Tibial artery (tissue), 4 donors: Measurements from ENCODE around the gene WWP2.

Experiments used
- DNase-seq, 2 donors: peaks; one replicate each; pipeline ENCODE4 v3.0.0-alpha.2; 2019
- H3K27ac ChIP-seq, 2 donors: fragments of 200-600 bp; sonication (generic) in 1 of 2; 1 replicate in 1 of 2; 2 replicates in 1 of 2; pipeline ENCODE4 v1.5.1; 2018 to 2019; ENCODE audit warnings: mild to moderate bottlenecking in 1 of 2
- H3K27me3 ChIP-seq, 2 donors: fragments of 200-600 bp; sonication (generic) in 1 of 2; one replicate each; pipeline versions ENCODE4 v1.5.1 to v1.6.0; 2016 to 2019
- H3K36me3 ChIP-seq, 3 donors: fragments of 200-600 bp; sonication (generic) in 2 of 3; one replicate each; pipeline ENCODE4 v1.5.1; 2016 to 2019; ENCODE audit warnings: mild to moderate bottlenecking in 2 of 3
- H3K4me1 ChIP-seq, 4 donors: fragments of 200-600 bp; sonication (generic) in 2 of 4; 1 replicate in 3 of 4; 2 replicates in 1 of 4; pipeline ENCODE4 v1.5.1; 2016 to 2019
- H3K4me3 ChIP-seq, 2 donors: fragments of 200-600 bp; sonication (generic) in 1 of 2; 1 replicate in 1 of 2; 2 replicates in 1 of 2; pipeline ENCODE4 v1.5.1; 2018 to 2019; ENCODE audit warnings: mild to moderate bottlenecking in 2 of 2
- H3K9me3 ChIP-seq, 3 donors: fragments of 200-600 bp; sonication (generic) in 1 of 3; one replicate each; pipeline ENCODE4 v1.5.1; 2016 to 2019
- CTCF ChIP-seq, 2 experiments: fragments of 200-600 bp in 1 of 2; fragments of 450-650 bp in 1 of 2; IDR thresholded peaks; one replicate each; pipeline ENCODE4 v1.5.1; 2017 to 2019; ENCODE audit warnings: antibody characterized with exemption in 2 of 2, mild to moderate bottlenecking in 1 of 2, moderate library complexity in 1 of 2
- intact Hi-C: fragments of 100-400 bp; cut with DNase I; formaldehyde crosslinking; loops from one replicate; pipeline ENCODE4 v1.15.0; 2023; ENCODE audit warnings: low total_unique reads

WWP2 gene

GRCh38 chr16:69773260-69773947 is 11.3 kb downstream of the WWP2 start:
- TF ChIP-seq CTCF (IDR thresholded peaks at IDR 0.05): no peak
- no peak for DNase-seq
- H3K4me3 ChIP-seq: no peak overlapping the region
- H3K27me3 ChIP-seq: no peaks in the 10 kb centered on the region
- peaks cover 0 to 11% (median 2%) of the 10 kb centered on the region in 3 donors for H3K9me3 ChIP-seq
- H3K27ac ChIP-seq: no peak overlapping the region
- H3K36me3 ChIP-seq: no peaks in the 10 kb centered on the region
- peaks cover 0 to 3% (median 0%) of the 10 kb centered on the region in 4 donors for H3K4me1 ChIP-seq
- intact Hi-C loops: no loop called here

GRCh38 chr16:69775563-69775962 is 13.4 kb downstream of the WWP2 start:
- no peak overlapping the region for H3K4me3 ChIP-seq
- intact Hi-C loops: no loop called here
- no peaks in the 10 kb centered on the region for H3K36me3 ChIP-seq
- DNase-seq: no peak
- TF ChIP-seq CTCF (IDR thresholded peaks at IDR 0.05): no peak
- H3K4me1 ChIP-seq: peaks cover 0 to 3% (median 0%) of the 10 kb centered on the region in 4 donors
- peaks cover 0 to 11% (median 2%) of the 10 kb centered on the region in 3 donors for H3K9me3 ChIP-seq
- H3K27ac ChIP-seq: no peak overlapping the region
- no peaks in the 10 kb centered on the region for H3K27me3 ChIP-seq

GRCh38 chr16:69779724-69780123 is 17.6 kb downstream of the WWP2 start:
- Histone ChIP-seq H3K36me3 (peaks cover 0 to 8% (median 4%) of the 10 kb centered on the region in 3 donors), H3K4me1 (no peaks in the 10 kb centered on the region), H3K9me3 (peaks cover 0 to 11% (median 2%) of the 10 kb centered on the region in 3 donors), H3K27me3 (no peaks in the 10 kb centered on the region), H3K27ac (no peak overlapping the region), H3K4me3 (no peak overlapping the region)
- DNase-seq: no peak
- TF ChIP-seq CTCF (IDR thresholded peaks at IDR 0.05): no peak
- intact Hi-C loops: no loop called here

- peaks cover 0 to 8% (median 4%) of the 10 kb centered on the region in 3 donors for H3K36me3 ChIP-seq
- intact Hi-C loops: no loop called here
- no peak for TF ChIP-seq CTCF (IDR thresholded peaks at IDR 0.05)
- H3K9me3 ChIP-seq: peaks cover 0 to 1% (median 0%) of the 10 kb centered on the region in 3 donors
- DNase-seq: no peak
- no peaks in the 10 kb centered on the region for H3K4me1 ChIP-seq
- no peak overlapping the region for H3K27ac ChIP-seq
- no peaks in the 10 kb centered on the region for H3K27me3 ChIP-seq
- H3K4me3 ChIP-seq: no peak overlapping the region
Measured at GRCh38 chr16:69781118-69781517, 19.0 kb downstream of the WWP2 start.

GRCh38 chr16:69784586-69784985 is 22.5 kb downstream of the WWP2 start:
- H3K36me3 ChIP-seq: peaks cover 13 to 35% (median 24%) of the 10 kb centered on the region in 3 donors

More at GRCh38 chr16:69784586-69784985, 22.5 kb downstream of the WWP2 start:
- Histone ChIP-seq H3K4me1 (no peaks in the 10 kb centered on the region), H3K4me3 (no peak overlapping the region), H3K27ac (no peak overlapping the region), H3K9me3 (no peaks in the 10 kb centered on the region), H3K27me3 (no peaks in the 10 kb centered on the region)
- TF ChIP-seq CTCF (IDR thresholded peaks at IDR 0.05): no peak
- DNase-seq: no peak
- intact Hi-C loops: no loop called here
